ENCODE measurements around the gene EFCAB6. TPM values are rescaled to one million over a fixed set of nuclear protein-coding genes. Genes with fewer than 3 reads are reported as not detected.

EFCAB6 gene
- total and polyA plus RNA-seq, 2 donors (not counting 3 experiments of a cell fraction or from before 2014, with no cell fraction given) = 0.07 to 0.31 TPM

GRCh38 chr22:43488031-43488866 is 323.9 kb downstream of the EFCAB6 start:
- Histone ChIP-seq H3K4me3 (replicated peaks in 1 of 3; ENCODE audit: insufficient read depth in 1 of 3, low read depth in 1 of 3, low read length in 3 of 3) (no peak overlapping the region), H3K27me3 (ENCODE audit: control insufficient read depth in 2 of 2, insufficient read depth in 2 of 2, low read length in 2 of 2) (no peaks in the 10 kb centered on the region), H2AFZ (ENCODE audit: low read depth, low read length) (no peak overlapping the region), H4K20me1 (replicated peaks; ENCODE audit: control insufficient read depth, extremely low read depth, insufficient read depth, low read length) (no peaks in the 10 kb centered on the region), H3K4me1 (ENCODE audit: control insufficient read depth, extremely low read depth, insufficient read depth, low read length) (no peaks in the 10 kb centered on the region), H3K79me2 (ENCODE audit: control insufficient read depth, insufficient read depth, low read length) (no peaks in the 10 kb centered on the region), H3K9ac (replicated peaks; ENCODE audit: extremely low read depth, insufficient read depth, low read length) (no peak overlapping the region), H3K27ac (ENCODE audit: insufficient read depth, low read depth, low read length) (no peak overlapping the region), H3K9me3 (replicated peaks; ENCODE audit: control insufficient read depth, insufficient read depth, low read length) (peaks cover 2% of the 10 kb centered on the region), H3K36me3 (ENCODE audit: control insufficient read depth in 2 of 2, extremely low read depth in 1 of 2, insufficient read depth in 2 of 2, low read length in 2 of 2) (no peaks in the 10 kb centered on the region), H3K9me1 (replicated peaks; ENCODE audit: control insufficient read depth, extremely low read depth, insufficient read depth, low read length) (no peaks in the 10 kb centered on the region), H3K4me2 (ENCODE audit: insufficient read depth, low read length) (no peak overlapping the region)
- dilution Hi-C loops (cut with MboI; ENCODE audit: extremely low pct_ligation_motif_present, low sequenced_read_pairs) = no loop called here
- no peak for TF ChIP-seq FOS (IDR thresholded peaks at IDR 0.05; ENCODE audit: borderline replicate concordance, insufficient read depth, low read length)
- no peak for TF ChIP-seq POLR2A (IDR thresholded peaks at IDR 0.05; ENCODE audit: low read depth, low read length)
- no peak for TF ChIP-seq GATA2 (IDR thresholded peaks at IDR 0.05; ENCODE audit: insufficient read depth, insufficient read length, low read depth, low read length)
- TF ChIP-seq CTCF (IDR thresholded peaks at IDR 0.05; ENCODE audit: extremely low read depth in 1 of 2, insufficient read depth in 1 of 2, low read depth in 1 of 2, low read length in 2 of 2) = no peak
- TF ChIP-seq JUN (IDR thresholded peaks at IDR 0.05; ENCODE audit: borderline replicate concordance, insufficient read depth, insufficient read length, low read depth) = no peak
- TF ChIP-seq MYC (IDR thresholded peaks at IDR 0.05; ENCODE audit: low read depth, low read length) = no peak
- TF ChIP-seq POLR2AphosphoS5 (IDR thresholded peaks at IDR 0.05; ENCODE audit: insufficient read depth, low read depth, low read length) = no peak
- no peak for TF ChIP-seq EZH2 (IDR thresholded peaks at IDR 0.05; ENCODE audit: borderline replicate concordance, low read depth, low read length, severe bottlenecking)
- no peak for TF ChIP-seq MAX (IDR thresholded peaks at IDR 0.05; ENCODE audit: insufficient read depth, insufficient read length)
- FAIRE-seq (no peak), DNase-seq (ENCODE audit: low read depth, low spot score) (no peak)
- ChIA-PET POLR2A (no interaction called here), CTCF (no interaction called here)
- intact Hi-C loops (cut with micrococcal nuclease) = no loop called here
- no TSS peak for BruUV-seq (replicated peaks)

Data from endothelial cell of umbilical vein (primary cell).